Colonic mucosa (tissue), 4 donors: ENCODE measurements around the gene MVK. TPM values are rescaled to one million over a fixed set of nuclear protein-coding genes. Genes with fewer than 3 reads are reported as not detected.

ENCODE experiments used
- DNase-seq: peaks from one replicate; pipeline ENCODE4 v3.0.0-alpha.2; 2020
- H3K27ac ChIP-seq: fragments of 200-600 bp; one replicate; pipeline ENCODE4 v1.8.0; 2021
- H3K27me3 ChIP-seq: fragments of 200-600 bp; one replicate; pipeline ENCODE4 v1.8.0; 2021
- H3K36me3 ChIP-seq: fragments of 200-600 bp; one replicate; pipeline ENCODE4 v1.8.0; 2021
- H3K4me1 ChIP-seq: fragments of 200-600 bp; one replicate; pipeline ENCODE4 v1.8.0; 2021; ENCODE audit warnings: mild to moderate bottlenecking
- H3K4me3 ChIP-seq: fragments of 200-600 bp; one replicate; pipeline ENCODE4 v1.8.0; 2021
- H3K9ac ChIP-seq, 2 donors: one replicate each; pipeline ENCODE4 v1.7.0; 2013; ENCODE audit warnings: control low read depth in 2 of 2, low read depth in 2 of 2, low read length in 2 of 2
- H3K9me3 ChIP-seq: fragments of 200-600 bp; one replicate; pipeline ENCODE4 v1.8.0; 2021
- CTCF ChIP-seq: fragments of 200-600 bp; IDR thresholded peaks from one replicate; pipeline ENCODE4 v1.8.0; 2022; ENCODE audit warnings: antibody characterized with exemption, mild to moderate bottlenecking
- intact Hi-C: fragments of 100-400 bp; cut with DNase I; formaldehyde crosslinking; loops from one replicate; pipeline ENCODE4 v1.14.1; 2022
- total RNA-seq, 2 donors: library from RNA; stranded (reverse); fragmentation: NEBNext Ultra II Directional in 1 of 2; extraction: Animal tissue kit (Norgen Biotek cat#: 25700) in 1 of 2; gene quantifications; one replicate each; pipeline ENCODE4 v1.2.1, GENCODE V29; 2021
- donor health status: healthy.
- donor health status: DM: no; HTN: no; CAD: no.
- donor health status: DM: no; HTN: no; CAD: no.

The MVK gene
- total RNA-seq, 2 donors from 2014 or later, result 29.6 to 38.9 TPM

GRCh38 chr12:109572506-109572845 lies 1.1 kb upstream of the MVK start:
- TF ChIP-seq CTCF, result no peak
- H3K4me3 ChIP-seq, result peak overlapping the region; percentile 87
- no peaks in the 10 kb centered on the region for H3K27me3 ChIP-seq
- H3K27ac ChIP-seq, result no peak overlapping the region
- peaks cover 10% of the 10 kb centered on the region for H3K36me3 ChIP-seq
- no peak for DNase-seq
- H3K9me3 ChIP-seq, result no peaks in the 10 kb centered on the region
- peak overlapping the region; percentile 75 to 81 for H3K9ac ChIP-seq
- intact Hi-C loops, result no loop called here
- H3K4me1 ChIP-seq, result no peaks in the 10 kb centered on the region

- peak overlapping the region; percentile 48 to 93 for H3K9ac ChIP-seq
- no peaks in the 10 kb centered on the region for H3K9me3 ChIP-seq
- no peak overlapping the region for H3K27ac ChIP-seq
- no peaks in the 10 kb centered on the region for H3K27me3 ChIP-seq
- no peaks in the 10 kb centered on the region for H3K4me1 ChIP-seq
- peak overlapping the region; percentile 87 for H3K4me3 ChIP-seq
- peaks cover 11% of the 10 kb centered on the region for H3K36me3 ChIP-seq
- TF ChIP-seq CTCF, result no peak
- intact Hi-C loops, result no loop called here
- DNase-seq, result no peak
These were observed 285 bp downstream of the MVK start for GRCh38 chr12:109573914-109574244.

- no peak overlapping the region for H3K9ac ChIP-seq
- no peaks in the 10 kb centered on the region for H3K9me3 ChIP-seq
- no peak overlapping the region for H3K4me3 ChIP-seq
- no peak overlapping the region for H3K27ac ChIP-seq
- peaks cover 17% of the 10 kb centered on the region for H3K36me3 ChIP-seq
- TF ChIP-seq CTCF, result no peak
- DNase-seq, result no peak
- no peaks in the 10 kb centered on the region for H3K4me1 ChIP-seq
- intact Hi-C loops, result no loop called here
- H3K27me3 ChIP-seq, result no peaks in the 10 kb centered on the region
These were observed 2.1 kb downstream of the MVK start for GRCh38 chr12:109575683-109576082.

GRCh38 chr12:109577311-109577710 lies 3.7 kb downstream of the MVK start:
- TF ChIP-seq CTCF, result no peak
- peaks cover 17% of the 10 kb centered on the region for H3K36me3 ChIP-seq
- DNase-seq, result no peak
- H3K9me3 ChIP-seq, result no peaks in the 10 kb centered on the region
- no peak overlapping the region for H3K4me3 ChIP-seq
- H3K4me1 ChIP-seq, result no peaks in the 10 kb centered on the region
- H3K27me3 ChIP-seq, result no peaks in the 10 kb centered on the region
- H3K9ac ChIP-seq, result no peak overlapping the region
- intact Hi-C loops, result no loop called here
- no peak overlapping the region for H3K27ac ChIP-seq

GRCh38 chr12:109578330-109578927 lies 4.8 kb downstream of the MVK start:
- no peak overlapping the region for H3K4me3 ChIP-seq
- no peak for DNase-seq
- intact Hi-C loops, result no loop called here
- TF ChIP-seq CTCF, result no peak
- H3K9me3 ChIP-seq, result no peaks in the 10 kb centered on the region
- no peak overlapping the region for H3K27ac ChIP-seq
- H3K9ac ChIP-seq, result no peak overlapping the region
- H3K4me1 ChIP-seq, result no peaks in the 10 kb centered on the region
- H3K27me3 ChIP-seq, result no peaks in the 10 kb centered on the region
- peaks cover 17% of the 10 kb centered on the region for H3K36me3 ChIP-seq
